Peyer's patch (tissue), 4 donors: ENCODE measurements around the gene IFNG-AS1.

ENCODE experiments used
- CTCF ChIP-seq, 6 experiments: fragments of 450-650 bp in 4 of 6; fragments of 200-600 bp in 2 of 6; sonication (generic) in 1 of 6; IDR thresholded peaks; one replicate each; pipeline ENCODE4 v1.5.1; 2017 to 2019; ENCODE audit warnings: antibody characterized with exemption in 6 of 6, mild to moderate bottlenecking in 3 of 6, moderate library complexity in 1 of 6
- POLR2A ChIP-seq, 2 donors: fragments of 450-650 bp; IDR thresholded peaks; one replicate each; pipeline ENCODE4 v1.5.1; 2017; ENCODE audit warnings: antibody characterized with exemption in 2 of 2, mild to moderate bottlenecking in 2 of 2, moderate library complexity in 2 of 2

- TF ChIP-seq CTCF (IDR thresholded peaks at IDR 0.05) (no peak), POLR2A (IDR thresholded peaks at IDR 0.05) (no peak)
Measured at GRCh38 chr12:68063900-68064590, 74.8 kb downstream of the IFNG-AS1 start.
